ENCODE measurements around the gene ATF5. TPM values are rescaled to one million over a fixed set of nuclear protein-coding genes. Genes with fewer than 3 reads are reported as not detected.
"Not testable (repeated sequence)": the region's sequence is repeated elsewhere in the genome, so short reads cannot be mapped to it uniquely, and the experiment has no call there.

The ATF5 gene
- total RNA-seq, 2 donors from 2014 or later = 52.3 to 73.6 TPM

- H3K27me3 Mint-ChIP-seq (ENCODE audit: low read depth) = no peaks in the 10 kb centered on the region
- peak overlapping the region; percentile 82 for H3K27ac Mint-ChIP-seq
- H3K9me3 Mint-ChIP-seq = no peaks in the 10 kb centered on the region
- H3K4me3 Mint-ChIP-seq = peak overlapping the region; percentile 31 to 42
- DNase-seq = no peak
- ATAC-seq (replicated peaks in 1 of 2) = no peak
- H3K4me1 Mint-ChIP-seq (ENCODE audit: low read depth) = peaks cover 66% of the 10 kb centered on the region
- peaks cover 18 to 47% of the 10 kb centered on the region in 2 donors for H3K36me3 Mint-ChIP-seq (ENCODE audit: insufficient read depth in 2 of 2)
Observed at GRCh38 chr19:49920624-49921363, 8.2 kb upstream of the ATF5 start.

DNA sequence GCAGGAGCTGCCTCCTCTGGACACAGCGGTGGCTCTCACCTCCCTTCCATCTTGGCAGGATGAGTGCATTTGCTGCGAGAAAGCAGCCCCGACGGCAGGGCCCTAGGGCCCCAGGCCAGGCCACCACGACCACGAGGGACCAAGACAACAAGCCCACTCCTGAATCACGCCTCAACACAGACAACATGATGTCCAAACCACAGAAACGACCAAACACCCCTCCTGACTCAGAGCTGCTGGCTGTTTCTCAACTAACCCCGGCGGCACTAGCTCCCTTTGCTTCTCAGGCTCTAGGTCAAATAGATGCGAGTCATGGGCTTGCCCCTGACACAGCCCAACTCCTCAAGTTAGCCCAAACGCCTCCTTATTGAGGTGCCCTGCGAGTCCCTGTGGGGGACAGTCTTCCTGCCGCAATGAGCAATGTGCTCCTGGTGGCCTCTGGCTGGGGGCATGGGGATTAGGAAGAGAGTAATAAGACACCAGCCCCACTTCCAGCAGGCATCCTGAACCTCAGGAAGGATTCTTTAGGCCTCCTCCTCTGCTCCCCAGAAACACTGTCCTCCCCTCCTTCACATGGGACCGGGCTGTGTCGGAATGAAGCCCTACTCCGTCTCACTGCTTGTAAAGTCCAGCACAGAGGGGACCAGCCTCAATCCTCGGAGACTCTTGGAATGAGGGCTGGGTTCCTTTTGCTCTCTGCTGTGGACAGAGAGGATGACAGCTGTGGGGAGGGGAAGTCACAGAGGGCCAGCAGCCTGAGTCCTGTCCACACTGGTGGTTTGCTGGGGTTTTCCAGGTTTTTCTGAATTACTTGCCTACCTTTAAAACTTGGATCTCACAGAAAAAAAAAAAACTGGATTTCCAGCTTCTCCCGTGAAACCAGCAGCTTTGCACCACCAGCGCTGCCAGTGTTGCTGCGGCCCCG lies 6.9 kb upstream of the ATF5 start:
- Mint-ChIP-seq H3K4me3 (peak overlapping the region; percentile 59), H3K9me3 (no peaks in the 10 kb centered on the region), H3K36me3 (ENCODE audit: insufficient read depth in 2 of 2) (peaks cover 15 to 46% of the 10 kb centered on the region in 2 donors), H3K27me3 (ENCODE audit: low read depth) (no peaks in the 10 kb centered on the region), H3K4me1 (ENCODE audit: low read depth) (peaks cover 70% of the 10 kb centered on the region), H3K27ac (peak overlapping the region; percentile 89)
- ATAC-seq (replicated peaks in 1 of 2) (peak; percentile 80 to 87), DNase-seq (peak; percentile 50 to 61)

- peak overlapping the region; percentile 87 for H3K27ac Mint-ChIP-seq
- no peaks in the 10 kb centered on the region for H3K9me3 Mint-ChIP-seq
- peak overlapping the region; percentile 27 to 43 for H3K4me3 Mint-ChIP-seq
- H3K36me3 Mint-ChIP-seq (ENCODE audit: insufficient read depth in 2 of 2) = peaks cover 20 to 48% of the 10 kb centered on the region in 2 donors
- no peaks in the 10 kb centered on the region for H3K27me3 Mint-ChIP-seq (ENCODE audit: low read depth)
- no peak for DNase-seq
- no peak for ATAC-seq (replicated peaks in 1 of 2)
- H3K4me1 Mint-ChIP-seq (ENCODE audit: low read depth) = peaks cover 82% of the 10 kb centered on the region
Observed at GRCh38 chr19:49923055-49924003, 5.7 kb upstream of the ATF5 start.

DNA sequence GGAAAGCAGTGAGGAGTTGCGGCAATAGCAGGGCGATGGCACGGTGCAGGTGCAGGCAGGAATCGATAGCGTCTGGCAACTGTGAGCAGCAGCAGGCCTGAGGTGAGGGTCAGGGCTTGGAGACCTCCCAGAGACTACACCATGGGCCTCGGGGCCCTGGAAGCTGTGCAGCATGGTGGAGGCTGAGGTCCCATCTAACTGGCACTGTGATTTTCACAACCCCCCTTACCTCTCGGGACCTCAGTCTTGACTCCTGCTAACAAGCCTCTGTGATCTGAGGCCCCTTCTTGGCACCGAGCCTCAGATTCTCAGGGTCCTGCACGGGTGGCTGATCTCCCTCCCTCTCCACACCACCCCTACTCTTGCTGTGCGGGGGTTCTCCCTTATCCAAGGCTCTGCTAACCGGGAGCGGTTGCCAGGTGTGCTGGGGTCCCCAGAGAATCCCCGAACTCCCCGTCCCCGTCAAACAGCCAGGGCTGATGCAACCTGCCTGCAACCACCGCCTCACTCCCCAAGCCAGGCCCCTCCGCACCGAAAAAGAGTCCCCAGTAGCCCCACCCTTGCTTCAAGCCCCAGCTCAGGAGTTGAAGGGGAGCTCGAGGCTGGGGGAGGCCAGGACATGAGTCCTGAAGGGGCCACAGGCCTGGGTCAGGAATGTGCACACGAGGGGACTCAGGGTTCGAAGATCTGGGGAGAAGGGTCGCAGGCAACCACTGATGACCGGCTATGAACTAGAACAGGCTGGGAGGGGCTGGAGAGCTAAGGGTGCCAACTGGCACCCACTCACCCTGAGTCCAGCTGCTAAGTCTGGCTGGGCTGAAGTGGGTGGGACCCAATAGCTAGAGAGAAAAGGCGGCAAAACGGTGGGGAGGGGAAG lies 4.8 kb upstream of the ATF5 start:
- H3K9me3 Mint-ChIP-seq = no peaks in the 10 kb centered on the region
- peaks cover 24 to 50% of the 10 kb centered on the region in 2 donors for H3K36me3 Mint-ChIP-seq (ENCODE audit: insufficient read depth in 2 of 2)
- peak overlapping the region; percentile 43 to 48 for H3K4me3 Mint-ChIP-seq
- DNase-seq (peak in 1 of 2 donors; percentile 48), ATAC-seq (replicated peaks in 1 of 2) (no peak)
- H3K4me1 Mint-ChIP-seq (ENCODE audit: low read depth) = peaks cover 89% of the 10 kb centered on the region
- peak overlapping the region; percentile 87 for H3K27ac Mint-ChIP-seq
- H3K27me3 Mint-ChIP-seq (ENCODE audit: low read depth) = no peaks in the 10 kb centered on the region

GRCh38 chr19:49924881-49925210 lies 4.2 kb upstream of the ATF5 start:
- DNase-seq; H3K9me3 Mint-ChIP-seq; ATAC-seq (replicated peaks in 1 of 2); H3K27me3 Mint-ChIP-seq (ENCODE audit: low read depth): not testable (repeated sequence)
- H3K36me3 Mint-ChIP-seq (ENCODE audit: insufficient read depth in 2 of 2) = peaks cover 25 to 46% of the 10 kb centered on the region in 2 donors
- H3K27ac Mint-ChIP-seq = peak overlapping the region; percentile 87
- peak overlapping the region in 1 of 2 donors; percentile 43 for H3K4me3 Mint-ChIP-seq
- peaks cover 89% of the 10 kb centered on the region for H3K4me1 Mint-ChIP-seq (ENCODE audit: low read depth)

DNA sequence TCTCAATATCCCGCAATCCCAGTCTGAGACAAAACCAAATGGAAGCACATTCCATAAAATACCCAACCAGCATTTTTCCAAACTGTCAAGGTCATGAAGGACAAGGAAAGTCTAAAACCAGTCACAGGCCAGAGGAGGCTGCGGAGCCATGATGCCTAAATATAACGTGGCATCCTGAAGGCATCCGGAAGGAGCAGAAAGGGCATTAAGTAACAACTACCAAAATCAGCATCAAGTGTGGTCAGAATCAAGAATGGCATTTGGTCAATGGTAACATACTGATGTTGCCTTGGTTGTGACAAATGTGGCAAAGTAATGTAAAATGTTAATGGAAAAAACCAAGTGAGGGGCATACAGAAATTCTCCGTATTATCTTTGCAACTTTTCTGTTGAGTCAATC lies 3.5 kb upstream of the ATF5 start:
- DNase-seq = no peak
- ATAC-seq (replicated peaks in 1 of 2) = no peak
- H3K27me3 Mint-ChIP-seq (ENCODE audit: low read depth) = no peaks in the 10 kb centered on the region
- peak overlapping the region; percentile 42 to 59 for H3K4me3 Mint-ChIP-seq
- peak overlapping the region; percentile 84 for H3K27ac Mint-ChIP-seq
- no peaks in the 10 kb centered on the region for H3K9me3 Mint-ChIP-seq
- peaks cover 89% of the 10 kb centered on the region for H3K4me1 Mint-ChIP-seq (ENCODE audit: low read depth)
- H3K36me3 Mint-ChIP-seq (ENCODE audit: insufficient read depth in 2 of 2) = peaks cover 28 to 44% of the 10 kb centered on the region in 2 donors

GRCh38 chr19:49926515-49926914 lies 2.5 kb upstream of the ATF5 start:
- no peak for ATAC-seq (replicated peaks in 1 of 2)
- DNase-seq = no peak
- Mint-ChIP-seq H3K9me3 (peaks cover 2 to 3% of the 10 kb centered on the region in 2 donors), H3K36me3 (ENCODE audit: insufficient read depth in 2 of 2) (peaks cover 31 to 46% of the 10 kb centered on the region in 2 donors), H3K4me1 (ENCODE audit: low read depth) (peaks cover 89% of the 10 kb centered on the region), H3K4me3 (peak overlapping the region; percentile 37 to 90), H3K27ac (no peak overlapping the region), H3K27me3 (ENCODE audit: low read depth) (no peaks in the 10 kb centered on the region)

GRCh38 chr19:49927526-49928264 lies 1.3 kb upstream of the ATF5 start:
- Mint-ChIP-seq H3K27ac (peak overlapping the region; percentile 93), H3K9me3 (peaks cover 6% of the 10 kb centered on the region in 2 donors), H3K4me1 (ENCODE audit: low read depth) (peaks cover 89% of the 10 kb centered on the region), H3K27me3 (ENCODE audit: low read depth) (no peaks in the 10 kb centered on the region), H3K36me3 (ENCODE audit: insufficient read depth in 2 of 2) (peaks cover 32 to 45% of the 10 kb centered on the region in 2 donors), H3K4me3 (peak overlapping the region; percentile 90 to 99)
- ATAC-seq (replicated peaks in 1 of 2) (no peak), DNase-seq (no peak)

GRCh38 chr19:49929611-49930482 lies 842 bp downstream of the ATF5 start:
- DNase-seq = peak; percentile 94
- Mint-ChIP-seq H3K27ac (peak overlapping the region; percentile 88), H3K27me3 (ENCODE audit: low read depth) (no peaks in the 10 kb centered on the region), H3K4me1 (ENCODE audit: low read depth) (peaks cover 84% of the 10 kb centered on the region), H3K36me3 (ENCODE audit: insufficient read depth in 2 of 2) (peaks cover 29 to 47% of the 10 kb centered on the region in 2 donors), H3K4me3 (peak overlapping the region; percentile 90 to 99), H3K9me3 (peaks cover 6% of the 10 kb centered on the region in 2 donors)
- ATAC-seq (replicated peaks in 1 of 2) = peak; percentile 86

DNA sequence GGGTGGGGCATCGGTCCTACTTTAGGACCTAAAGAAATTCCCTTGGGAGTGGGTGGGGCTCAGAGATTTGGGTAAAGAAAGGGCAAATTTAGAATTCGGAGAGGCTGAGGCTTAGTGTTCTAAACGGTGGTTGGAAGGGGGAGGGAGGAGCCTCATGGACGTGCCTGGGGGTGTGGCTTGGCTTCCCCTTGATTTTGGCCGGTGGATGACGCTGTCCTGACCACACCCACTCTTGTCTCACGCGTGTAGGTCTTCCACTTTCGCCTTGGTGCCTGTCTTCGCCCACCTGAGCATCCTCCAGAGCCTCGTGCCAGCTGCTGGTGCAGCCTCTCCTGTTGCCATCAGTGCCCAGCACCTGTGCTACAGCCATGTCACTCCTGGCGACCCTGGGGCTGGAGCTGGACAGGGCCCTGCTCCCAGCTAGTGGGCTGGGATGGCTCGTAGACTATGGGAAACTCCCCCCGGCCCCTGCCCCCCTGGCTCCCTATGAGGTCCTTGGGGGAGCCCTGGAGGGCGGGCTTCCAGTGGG lies 1.5 kb downstream of the ATF5 start:
- Mint-ChIP-seq H3K27me3 (ENCODE audit: low read depth) (no peaks in the 10 kb centered on the region), H3K36me3 (ENCODE audit: insufficient read depth in 2 of 2) (peaks cover 27 to 43% of the 10 kb centered on the region in 2 donors), H3K27ac (peak overlapping the region; percentile 88), H3K9me3 (peaks cover 6% of the 10 kb centered on the region in 2 donors), H3K4me1 (ENCODE audit: low read depth) (peaks cover 77% of the 10 kb centered on the region), H3K4me3 (peak overlapping the region; percentile 90 to 99)
- ATAC-seq (replicated peaks in 1 of 2) (no peak), DNase-seq (peak in 1 of 2 donors; percentile 29)
